H1 (cell line): ENCODE measurements around the gene RPAP3. TPM values are rescaled to one million over a fixed set of nuclear protein-coding genes. Genes with fewer than 3 reads are reported as not detected.

ENCODE experiments used
- CTCF ChIA-PET: fragments of 300-600 bp; sonication (Branson Sonifier 250); formaldehyde crosslinking; loops from one replicate; lab custom pipeline; 2021; ENCODE audit not compliant: partially characterized antibody; lab: Charles Lee
- POLR2A ChIA-PET: fragments of 300-600 bp; sonication (Branson Sonifier 250); formaldehyde crosslinking; loops from one replicate; lab custom pipeline; 2021; ENCODE audit warnings: inconsistent platforms; ENCODE audit not compliant: partially characterized antibody; lab: Charles Lee
- DNase-seq, 2 experiments: peaks; one replicate each; pipeline versions ENCODE4 v3.0.0 to v3.0.0-alpha.2; 2010 to 2022; ENCODE audit warnings: low spot score in 2 of 2, low read depth in 1 of 2, mixed read lengths in 1 of 2
- FAIRE-seq: peaks from 2 replicates; lab custom pipeline; 2011; peaks lifted over from hg19 to GRCh38; lab: Jason Lieb, UNC
- H2AFZ ChIP-seq: 2 replicates; pipeline ENCODE4 v1.8.1; 2012; ENCODE audit warnings: low read length, inconsistent platforms
- H2AK5ac ChIP-seq: 2 replicates; pipeline ENCODE4 v1.6.1; 2013; ENCODE audit warnings: low read depth, low read length
- H2BK120ac ChIP-seq: replicated peaks from 2 replicates; pipeline ENCODE3; 2013; ENCODE audit warnings: low read depth, low read length, inconsistent platforms
- H2BK12ac ChIP-seq: 2 replicates; pipeline ENCODE4 v1.6.1; 2013; ENCODE audit warnings: low read depth, low read length
- H2BK15ac ChIP-seq: 2 replicates; pipeline ENCODE4 v1.6.1; 2013; ENCODE audit warnings: low read length
- H2BK20ac ChIP-seq: 2 replicates; pipeline ENCODE4 v1.6.1; 2013; ENCODE audit warnings: low read length
- H2BK5ac ChIP-seq: 2 replicates; pipeline ENCODE4 v1.6.1; 2013; ENCODE audit warnings: low read depth, low read length
- H3K14ac ChIP-seq: 2 replicates; pipeline ENCODE4 v1.6.1; 2013; ENCODE audit warnings: inconsistent platforms; ENCODE audit not compliant: insufficient read length
- H3K18ac ChIP-seq: 2 replicates; pipeline ENCODE4 v1.6.1; 2013; ENCODE audit warnings: low read length; ENCODE audit errors: extremely low read depth
- H3K23ac ChIP-seq: 2 replicates; pipeline ENCODE4 v1.6.1; 2013; ENCODE audit warnings: inconsistent platforms; ENCODE audit not compliant: insufficient read length
- H3K23me2 ChIP-seq: 2 replicates; pipeline ENCODE4 v1.6.1; 2013; ENCODE audit warnings: low read depth, low read length
- H3K27ac ChIP-seq: 2 replicates; pipeline ENCODE4 v1.6.1; 2011; ENCODE audit warnings: low read depth, low read length, inconsistent platforms
- H3K27me3 ChIP-seq, 4 experiments: replicated peaks in 1 of 4; 1 replicate in 1 of 4; 2 replicates in 3 of 4; pipeline versions ENCODE4 v1.6.1 to v1.8.1; 2011 to 2013; ENCODE audit warnings: low read length in 3 of 4, mild to moderate bottlenecking in 3 of 4, inconsistent platforms in 2 of 4, mixed read lengths in 2 of 4, moderate library complexity in 1 of 4; ENCODE audit not compliant: control insufficient read depth in 3 of 4, insufficient read depth in 3 of 4; ENCODE audit errors: extremely low read depth in 1 of 4
- H3K36me3 ChIP-seq, 4 experiments: 2 replicates each; pipeline versions ENCODE4 v1.6.1 to v1.8.1; 2011 to 2013; ENCODE audit warnings: mild to moderate bottlenecking in 4 of 4, low read length in 3 of 4, moderate library complexity in 2 of 4, control low read depth in 1 of 4, inconsistent platforms in 1 of 4; ENCODE audit not compliant: insufficient read depth in 4 of 4, control insufficient read depth in 2 of 4
- H3K4ac ChIP-seq: replicated peaks from 2 replicates; pipeline ENCODE3; 2013; ENCODE audit warnings: low read length, low read depth, mixed read lengths, inconsistent platforms; ENCODE audit not compliant: insufficient read length
- H3K4me1 ChIP-seq, 4 experiments: replicated peaks in 1 of 4; 1 replicate in 1 of 4; 2 replicates in 3 of 4; pipeline versions ENCODE4 v1.6.1 to v1.8.1; 2011 to 2013; ENCODE audit warnings: low read length in 3 of 4, inconsistent platforms in 2 of 4, mixed read lengths in 1 of 4; ENCODE audit not compliant: insufficient read depth in 4 of 4, control insufficient read depth in 3 of 4
- H3K4me2 ChIP-seq, 2 experiments: 2 replicates each; pipeline versions ENCODE4 v1.6.1 to v1.8.1; 2011 to 2013; ENCODE audit warnings: low read depth in 2 of 2, low read length in 2 of 2, control low read depth in 1 of 2, inconsistent platforms in 1 of 2, mild to moderate bottlenecking in 1 of 2; ENCODE audit not compliant: insufficient read depth in 1 of 2
- H3K4me3 ChIP-seq, 4 experiments: fragments of 200-600, 300-600 bp in 1 of 4; sonication (generic), shearing (Covaris generic), sonication (Bioruptor Twin) in 1 of 4; 2 replicates each; pipeline versions ENCODE4 v1.5.1 to v1.8.1; 2011 to 2016; ENCODE audit warnings: low read length in 4 of 4, low read depth in 3 of 4, control low read depth in 2 of 4, inconsistent platforms in 2 of 4, mild to moderate bottlenecking in 2 of 4, mixed read lengths in 1 of 4, moderate library complexity in 1 of 4; ENCODE audit not compliant: insufficient read depth in 2 of 4; ENCODE audit errors: extremely low read depth in 1 of 4
- H3K56ac ChIP-seq: replicated peaks from 2 replicates; pipeline ENCODE3; 2013; ENCODE audit warnings: low read depth, mild to moderate bottlenecking, mixed read lengths, low read length, inconsistent platforms; ENCODE audit not compliant: insufficient read length
- H3K79me1 ChIP-seq: 2 replicates; pipeline ENCODE4 v1.6.1; 2013; ENCODE audit warnings: low read depth, low read length, control low read depth
- H3K79me2 ChIP-seq, 2 experiments: 2 replicates each; pipeline versions ENCODE4 v1.6.1 to v1.8.1; 2012 to 2013; ENCODE audit warnings: low read length in 2 of 2, mild to moderate bottlenecking in 2 of 2, inconsistent platforms in 1 of 2; ENCODE audit not compliant: insufficient read depth in 2 of 2, control insufficient read depth in 1 of 2
- H3K9ac ChIP-seq, 4 experiments: replicated peaks in 1 of 4; 1 replicate in 1 of 4; 2 replicates in 3 of 4; pipeline versions ENCODE4 v1.6.1 to v1.8.1; 2011 to 2013; ENCODE audit warnings: low read depth in 3 of 4, low read length in 3 of 4, control low read depth in 2 of 4, mild to moderate bottlenecking in 2 of 4, moderate library complexity in 2 of 4, inconsistent platforms in 1 of 4; ENCODE audit errors: extremely low read depth in 1 of 4
- H3K9me3 ChIP-seq, 2 experiments: 2 replicates each; pipeline versions ENCODE4 v1.6.1 to v1.8.1; 2012 to 2013; ENCODE audit warnings: mild to moderate bottlenecking in 2 of 2, moderate library complexity in 2 of 2, control low read depth in 1 of 2, inconsistent platforms in 1 of 2, low read depth in 1 of 2, low read length in 1 of 2, mixed read lengths in 1 of 2; ENCODE audit not compliant: insufficient read depth in 2 of 2
- H4K20me1 ChIP-seq, 2 experiments: replicated peaks in 1 of 2; 2 replicates each; pipeline versions ENCODE3 to v1.8.1; 2011 to 2013; ENCODE audit warnings: inconsistent platforms in 2 of 2, low read length in 2 of 2, mild to moderate bottlenecking in 1 of 2; ENCODE audit not compliant: insufficient read depth in 2 of 2, control insufficient read depth in 1 of 2
- H4K5ac ChIP-seq: 2 replicates; pipeline ENCODE4 v1.6.1; 2013; ENCODE audit warnings: low read length, low read depth, mixed read lengths, inconsistent platforms; ENCODE audit not compliant: insufficient read length
- H4K8ac ChIP-seq: 2 replicates; pipeline ENCODE4 v1.8.0; 2013; ENCODE audit warnings: mild to moderate bottlenecking, moderate library complexity, low read length, inconsistent platforms; ENCODE audit not compliant: insufficient read depth; ENCODE audit errors: extremely low read depth
- H4K91ac ChIP-seq: replicated peaks from 2 replicates; pipeline ENCODE3; 2013; ENCODE audit warnings: low read length, mixed read lengths, inconsistent platforms; ENCODE audit not compliant: insufficient read length
- CREB1 ChIP-seq: IDR thresholded peaks from 2 replicates; pipeline ENCODE4 v1.6.1; 2012; ENCODE audit warnings: inconsistent platforms
- EP300 ChIP-seq, 2 experiments: IDR thresholded peaks; 1 replicate in 1 of 2; 2 replicates in 1 of 2; pipeline ENCODE4 v1.6.1; 2011 to 2012; ENCODE audit warnings: low read depth in 2 of 2, low read length in 2 of 2, mild to moderate bottlenecking in 2 of 2, borderline replicate concordance in 1 of 2, inconsistent platforms in 1 of 2, moderate library complexity in 1 of 2
- HDAC6 ChIP-seq: IDR thresholded peaks from one replicate; pipeline ENCODE4 v1.7.1; 2012; ENCODE audit warnings: low read depth, mild to moderate bottlenecking, inconsistent platforms, low read length, moderate library complexity
- PHF8 ChIP-seq: fragments of 200-600 bp; sonication (generic); conservative IDR thresholded peaks from 2 replicates; pipeline ENCODE4 v1.7.1; 2012; ENCODE audit warnings: low read depth, mild to moderate bottlenecking, inconsistent platforms, low read length, moderate library complexity
- RFX5 ChIP-seq: IDR thresholded peaks from 2 replicates; pipeline ENCODE4 v1.6.1; 2011; ENCODE audit warnings: low read depth, low read length, improper control_type of control experiment, borderline replicate concordance
- RNF2 ChIP-seq: fragments of 200-900, 300-1000 bp; sonication (generic); IDR thresholded peaks from 2 replicates; pipeline ENCODE4 v1.7.1; 2016; ENCODE audit warnings: borderline replicate concordance, low read depth, mild to moderate bottlenecking, antibody characterized with exemption, low read length; ENCODE audit not compliant: poor library complexity, severe bottlenecking; ENCODE audit errors: missing control alignments
- RXRA ChIP-seq: IDR thresholded peaks from 2 replicates; pipeline ENCODE4 v1.6.1; 2011; ENCODE audit warnings: low read depth, mild to moderate bottlenecking, low read length, moderate library complexity; ENCODE audit not compliant: insufficient read depth
- SIX5 ChIP-seq: IDR thresholded peaks from 2 replicates; pipeline ENCODE4 v1.6.1; 2011; ENCODE audit warnings: mild to moderate bottlenecking, low read depth, low read length
- TBP ChIP-seq: IDR thresholded peaks from 2 replicates; pipeline ENCODE4 v1.6.1; 2011; ENCODE audit warnings: low read depth, low read length, improper control_type of control experiment
- WGBS, 2 experiments: shearing (Covaris generic) in 1 of 2; methylation state at CpG; one replicate each; pipeline versions ENCODE4 v1.1.6 to v1.1.7; 2013 to 2015; ENCODE audit warnings: low lambda C conversion rate in 2 of 2, mixed read lengths in 2 of 2, inconsistent platforms in 1 of 2, low coverage in 1 of 2, missing lambda C conversion rate in 1 of 2; ENCODE audit not compliant: insufficient replicate concordance in 2 of 2, insufficient coverage in 1 of 2, insufficient read length in 1 of 2; ENCODE audit errors: extremely low coverage in 1 of 2, missing lambda C conversion rate in 1 of 2; 5-methylcytosine and 5-hydroxymethylcytosine counted together
- polyA plus RNA-seq, 7 experiments: library from polyadenylated mRNA; depleted of rRNA in 3 of 7; stranded (reverse) in 5 of 7; unstranded in 2 of 7; fragments of >200 nt in 5 of 7; fragments of 200-250 nt in 2 of 7; gene quantifications; 1 replicate in 5 of 7; 2 replicates in 1 of 7; 4 replicates in 1 of 7; pipeline versions ENCODE4 v1.2.1 to v1.2.3, GENCODE V29; 2011 to 2013; ENCODE audit warnings: missing spikeins in 2 of 7, mixed read lengths in 2 of 7
- total RNA-seq: library from RNA; stranded (reverse); fragmentation: NEBNext Ultra II Directional; extraction: Animal tissue kit (Norgen Biotek cat#: 25700); gene quantifications from 2 replicates; pipeline ENCODE4 v1.2.1, GENCODE V29; 2021

Gene RPAP3
- total and polyA plus RNA-seq, 2 of the 8 experiments (the other 6 are each of a cell fraction or from before 2014, with no cell fraction given) = 6.4 to 60.5 TPM

- no peaks in the 10 kb centered on the region for H3K27me3 ChIP-seq
- no peak overlapping the region for H3K9ac ChIP-seq
- H3K4me1 ChIP-seq = no peaks in the 10 kb centered on the region
- H2BK20ac ChIP-seq = no peak overlapping the region
- H4K20me1 ChIP-seq = no peaks in the 10 kb centered on the region
- H3K23ac ChIP-seq = no peak overlapping the region
- H3K18ac ChIP-seq = no peak overlapping the region
- H3K56ac ChIP-seq = no peak overlapping the region
- DNase-seq = no peak
- H3K4ac ChIP-seq = no peak overlapping the region
- ChIA-PET POLR2A (no interaction called here), CTCF (interaction anchor here (0.7 kb wide), 1 partner anchor 153 kb away, joined by 3 read pairs; no protein-coding TSS in a partner anchor)
- FAIRE-seq = no peak
- no peak overlapping the region for H4K8ac ChIP-seq
- H3K4me3 ChIP-seq = no peak overlapping the region
- no peak overlapping the region for H3K27ac ChIP-seq
- 89% methylated on average over 2 of the region's 2 CpGs; no CpG with 5 or more reads in 1 of the 2 experiments for WGBS, 2 experiments
- H2AFZ ChIP-seq = no peak overlapping the region
- no peak overlapping the region for H4K91ac ChIP-seq
- no peaks in the 10 kb centered on the region for H3K79me1 ChIP-seq
- H3K4me2 ChIP-seq = no peak overlapping the region
- no peaks in the 10 kb centered on the region for H3K23me2 ChIP-seq
- H3K79me2 ChIP-seq = no peaks in the 10 kb centered on the region
- H4K5ac ChIP-seq = no peak overlapping the region
- no peak overlapping the region for H2BK15ac ChIP-seq
- H2BK5ac ChIP-seq = no peak overlapping the region
- no peak overlapping the region for H2BK12ac ChIP-seq
- H3K9me3 ChIP-seq = no peaks in the 10 kb centered on the region
- H3K14ac ChIP-seq = no peak overlapping the region
- no peak overlapping the region for H2AK5ac ChIP-seq
- peaks cover 3 to 21% (median 9%) of the 10 kb centered on the region in 4 experiments; a peak in 7 of 8 replicates for H3K36me3 ChIP-seq
- TF ChIP-seq RNF2 (no peak), HDAC6 (no peak), SIX5 (no peak), PHF8 (no peak), RFX5 (no peak), RXRA (no peak), CREB1 (no peak), TBP (no peak), EP300 (IDR thresholded peaks at IDR 0.05; ENCODE audit: borderline replicate concordance in 1 of 2, low read depth in 2 of 2, low read length in 2 of 2) (no peak)
- TF ChIP-seq, all 59 proteins: peak for 0
- H2BK120ac ChIP-seq = no peak overlapping the region
Measured at GRCh38 chr12:47679785-47680184, 26.0 kb downstream of the RPAP3 start.
